ENCODE results near the gene DOK4. TPM values are rescaled to one million over a fixed set of nuclear protein-coding genes. Genes with fewer than 3 reads are reported as not detected.

Gene DOK4
- total and polyA plus RNA-seq, 2 of the 8 experiments (the other 6 are each of a cell fraction or from before 2014, with no cell fraction given): 24.0 to 28.9 TPM

DNA sequence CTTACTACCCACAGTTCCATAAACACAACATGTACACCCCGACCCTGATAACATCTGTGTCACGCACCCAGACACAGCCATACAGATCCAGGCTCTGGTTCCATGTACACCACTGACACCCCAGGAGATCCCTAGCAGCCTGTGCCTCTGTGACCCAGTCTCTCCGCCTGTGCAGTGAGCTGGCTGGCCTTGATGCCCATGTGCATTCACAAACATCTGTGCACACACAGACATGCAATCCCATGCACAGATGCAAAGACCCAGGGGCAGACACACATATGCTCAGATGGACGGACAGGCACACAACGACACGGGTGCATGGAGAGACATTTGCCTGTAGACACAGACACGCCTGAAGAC, 46.0 kb upstream of the DOK4 start:
- H2BK12ac ChIP-seq (ENCODE audit: low read depth, low read length): peak overlapping the region; percentile 30; the same call in 1 of the 2 replicates
- peaks cover 0 to 18% of the 10 kb centered on the region in 2 experiments; a peak in 1 of 4 replicates for H3K79me2 ChIP-seq (ENCODE audit: control insufficient read depth in 1 of 2, insufficient read depth in 2 of 2, low read length in 2 of 2)
- no peak overlapping the region for H3K27ac ChIP-seq (ENCODE audit: low read depth, low read length)
- H3K18ac ChIP-seq (ENCODE audit: extremely low read depth, low read length): no peak overlapping the region
- H3K4ac ChIP-seq (replicated peaks; ENCODE audit: insufficient read length, low read depth, low read length): peak overlapping the region; percentile 49
- peak overlapping the region; percentile 71 for H4K91ac ChIP-seq (replicated peaks; ENCODE audit: insufficient read length, low read length)
- no peak overlapping the region for H3K23ac ChIP-seq (ENCODE audit: insufficient read length)
- peaks cover 6 to 25% of the 10 kb centered on the region in 2 experiments for H4K20me1 ChIP-seq (replicated peaks in 1 of 2; ENCODE audit: control insufficient read depth in 1 of 2, insufficient read depth in 2 of 2, low read length in 2 of 2)
- H3K4me3 ChIP-seq (ENCODE audit: extremely low read depth in 1 of 4, insufficient read depth in 2 of 4, low read depth in 3 of 4, low read length in 4 of 4): no peak overlapping the region
- TF ChIP-seq GTF2F1 (IDR thresholded peaks at IDR 0.05; ENCODE audit: borderline replicate concordance, low read depth, low read length) (no peak), HDAC2 (IDR thresholded peaks at IDR 0.05; ENCODE audit: borderline replicate concordance in 1 of 2, low read depth in 2 of 2, low read length in 2 of 2) (no peak), RFX5 (IDR thresholded peaks at IDR 0.05; ENCODE audit: borderline replicate concordance, low read depth, low read length) (no peak), MAFK (IDR thresholded peaks at IDR 0.05; ENCODE audit: low read depth, low read length) (no peak)
- TF ChIP-seq, protein P1, sequence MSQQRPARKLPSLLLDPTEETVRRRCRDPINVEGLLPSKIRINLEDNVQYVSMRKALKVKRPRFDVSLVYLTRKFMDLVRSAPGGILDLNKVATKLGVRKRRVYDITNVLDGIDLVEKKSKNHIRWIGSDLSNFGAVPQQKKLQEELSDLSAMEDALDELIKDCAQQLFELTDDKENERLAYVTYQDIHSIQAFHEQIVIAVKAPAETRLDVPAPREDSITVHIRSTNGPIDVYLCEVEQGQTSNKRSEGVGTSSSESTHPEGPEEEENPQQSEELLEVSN (IDR thresholded peaks at IDR 0.05): no peak
- peaks cover 0 to 13% (median 4%) of the 10 kb centered on the region in 4 experiments; a peak in 4 of 7 replicates for H3K27me3 ChIP-seq (replicated peaks in 1 of 4; ENCODE audit: control insufficient read depth in 3 of 4, extremely low read depth in 1 of 4, insufficient read depth in 3 of 4, low read length in 3 of 4)
- H2BK120ac ChIP-seq (replicated peaks; ENCODE audit: low read depth, low read length): peak overlapping the region; percentile 75
- no peaks in the 10 kb centered on the region; a peak in 1 of 8 replicates for H3K36me3 ChIP-seq (ENCODE audit: control insufficient read depth in 2 of 4, insufficient read depth in 4 of 4, low read length in 3 of 4)
- H3K9me3 ChIP-seq (ENCODE audit: insufficient read depth in 2 of 2, low read depth in 1 of 2, low read length in 1 of 2): no peaks in the 10 kb centered on the region
- no peak overlapping the region for H2AFZ ChIP-seq (ENCODE audit: low read length)
- WGBS, 2 experiments (ENCODE audit: extremely low coverage in 1 of 2, insufficient coverage in 1 of 2, insufficient read length in 1 of 2, insufficient replicate concordance in 2 of 2, low coverage in 1 of 2, low lambda C conversion rate in 2 of 2, missing lambda C conversion rate in 1 of 2): 93% methylated on average over 7 of the region's 7 CpGs; no CpG with 5 or more reads in 1 of the 2 experiments
- H3K9ac ChIP-seq (replicated peaks in 1 of 4; ENCODE audit: extremely low read depth in 1 of 4, low read depth in 3 of 4, low read length in 3 of 4): peak overlapping the region in 1 of 4 experiments; percentile 12; a peak in 1 of 7 replicates
- H2BK15ac ChIP-seq (ENCODE audit: low read length): peak overlapping the region; percentile 46; the same call in 1 of the 2 replicates
- H3K56ac ChIP-seq (replicated peaks; ENCODE audit: insufficient read length, low read depth, low read length): no peak overlapping the region
- POLR2A ChIA-PET (ENCODE audit: partially characterized antibody): interaction anchor here (1.3 to 9.1 kb wide), 3 partner anchors 56 to 115 kb away, joined by 3 to 67 read pairs (median 4); partner anchors contain the start of gene POLR2C
- FAIRE-seq (no peak), DNase-seq (ENCODE audit: low read depth in 1 of 2, low spot score in 2 of 2) (peak in 1 of 2 experiments; percentile 43)
- no peak overlapping the region for H2BK5ac ChIP-seq (ENCODE audit: low read depth, low read length)
- peaks cover 4 to 45% (median 30%) of the 10 kb centered on the region in 4 experiments for H3K4me1 ChIP-seq (replicated peaks in 1 of 4; ENCODE audit: control insufficient read depth in 3 of 4, insufficient read depth in 4 of 4, low read length in 3 of 4)
- H3K79me1 ChIP-seq (ENCODE audit: low read depth, low read length): peaks cover 10% of the 10 kb centered on the region
- 0 out of 2 replicates have a peak overlapping the region, but pooled peaks have one; percentile 12 for H4K8ac ChIP-seq (ENCODE audit: extremely low read depth, insufficient read depth, low read length)
- no peak overlapping the region for H4K5ac ChIP-seq (ENCODE audit: insufficient read length, low read depth, low read length)
- H3K4me2 ChIP-seq (ENCODE audit: insufficient read depth in 1 of 2, low read depth in 2 of 2, low read length in 2 of 2): peak overlapping the region; percentile 43 to 50
- H2AK5ac ChIP-seq (ENCODE audit: low read depth, low read length): no peak overlapping the region; the same call in 1 of the 2 replicates
- CTCF ChIA-PET (ENCODE audit: partially characterized antibody): interaction anchor here (0.6 to 1.8 kb wide), 5 partner anchors 12 to 189 kb away, joined by 3 to 7 read pairs (median 4); no protein-coding TSS in a partner anchor
- H2BK20ac ChIP-seq (ENCODE audit: low read length): peak overlapping the region; percentile 9; the same call in 1 of the 2 replicates
- no peak overlapping the region for H3K14ac ChIP-seq (ENCODE audit: insufficient read length)
- peaks cover 12% of the 10 kb centered on the region; the same call in 1 of the 2 replicates for H3K23me2 ChIP-seq (ENCODE audit: low read depth, low read length)

All from H1 (cell line).